Lower leg skin (tissue), 3 donors: ENCODE results near the gene NTMT1.

ENCODE experiments used
- CTCF ChIP-seq, 3 donors: fragments of 450-650 bp; IDR thresholded peaks; one replicate each; pipeline ENCODE4 v1.5.1; 2016; ENCODE audit warnings: antibody characterized with exemption in 3 of 3, mild to moderate bottlenecking in 3 of 3, moderate library complexity in 2 of 3
- POLR2A ChIP-seq, 2 donors: fragments of 450-650 bp; IDR thresholded peaks; one replicate each; pipeline ENCODE4 v1.6.1; 2016 to 2017; ENCODE audit warnings: antibody characterized with exemption in 2 of 2, mild to moderate bottlenecking in 1 of 2, moderate library complexity in 1 of 2

GRCh38 chr9:129582855-129583254 lies 43.1 kb upstream of the NTMT1 start:
- TF ChIP-seq CTCF (IDR thresholded peaks at IDR 0.05) (no peak), POLR2A (IDR thresholded peaks at IDR 0.05) (no peak)
